ENCODE measurements around the gene CROCC2.

DNA sequence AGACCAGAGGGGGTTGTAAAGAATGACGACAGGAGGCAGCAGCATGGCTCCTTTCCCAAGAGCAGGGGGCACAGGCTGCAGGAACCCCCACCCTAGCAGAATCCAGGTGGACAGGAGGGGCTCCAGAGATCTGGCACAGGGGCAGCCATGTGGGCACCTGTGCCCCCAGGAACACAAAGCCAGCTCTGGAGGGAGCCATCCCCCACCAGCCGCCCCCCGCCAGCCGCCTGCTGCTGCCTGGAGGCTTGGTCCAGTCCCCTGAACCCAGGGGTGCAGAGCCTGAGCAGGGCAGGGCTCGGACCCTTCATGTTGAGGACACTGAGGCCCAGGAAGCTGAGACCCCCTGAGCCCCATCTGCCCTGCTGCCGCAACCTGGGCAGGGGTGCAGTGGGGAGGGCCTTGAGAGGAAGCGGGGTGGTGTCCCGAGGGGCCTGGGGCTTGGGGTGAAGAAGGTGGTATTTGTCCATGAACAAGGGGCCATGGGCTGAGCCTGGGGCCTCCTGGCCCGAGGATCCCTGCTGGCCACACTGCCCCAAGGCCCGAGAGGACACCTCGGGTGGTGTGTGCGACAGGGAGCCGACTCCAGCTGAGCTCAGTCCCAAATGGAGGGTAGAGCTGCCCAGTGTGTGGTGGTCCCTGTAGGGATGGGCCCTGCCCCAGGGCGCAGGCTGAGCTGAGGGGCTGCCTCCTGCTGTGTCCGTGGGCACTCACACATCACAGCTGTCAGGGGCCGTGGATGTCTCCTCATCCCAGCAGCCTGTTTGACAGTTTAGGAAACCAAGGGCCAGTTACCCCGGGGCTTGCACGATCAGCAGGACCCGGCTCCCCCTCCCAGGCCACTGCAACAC lies 52.5 kb downstream of the CROCC2 start:
- TF ChIP-seq, protein P1, sequence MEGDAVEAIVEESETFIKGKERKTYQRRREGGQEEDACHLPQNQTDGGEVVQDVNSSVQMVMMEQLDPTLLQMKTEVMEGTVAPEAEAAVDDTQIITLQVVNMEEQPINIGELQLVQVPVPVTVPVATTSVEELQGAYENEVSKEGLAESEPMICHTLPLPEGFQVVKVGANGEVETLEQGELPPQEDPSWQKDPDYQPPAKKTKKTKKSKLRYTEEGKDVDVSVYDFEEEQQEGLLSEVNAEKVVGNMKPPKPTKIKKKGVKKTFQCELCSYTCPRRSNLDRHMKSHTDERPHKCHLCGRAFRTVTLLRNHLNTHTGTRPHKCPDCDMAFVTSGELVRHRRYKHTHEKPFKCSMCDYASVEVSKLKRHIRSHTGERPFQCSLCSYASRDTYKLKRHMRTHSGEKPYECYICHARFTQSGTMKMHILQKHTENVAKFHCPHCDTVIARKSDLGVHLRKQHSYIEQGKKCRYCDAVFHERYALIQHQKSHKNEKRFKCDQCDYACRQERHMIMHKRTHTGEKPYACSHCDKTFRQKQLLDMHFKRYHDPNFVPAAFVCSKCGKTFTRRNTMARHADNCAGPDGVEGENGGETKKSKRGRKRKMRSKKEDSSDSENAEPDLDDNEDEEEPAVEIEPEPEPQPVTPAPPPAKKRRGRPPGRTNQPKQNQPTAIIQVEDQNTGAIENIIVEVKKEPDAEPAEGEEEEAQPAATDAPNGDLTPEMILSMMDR (IDR thresholded peaks at IDR 0.05), result no peak
- TF ChIP-seq POLR2AphosphoS5 (IDR thresholded peaks at IDR 0.05), result no peak
- no peak for TF ChIP-seq EP300 (IDR thresholded peaks at IDR 0.05; ENCODE audit: low read depth)
- no peak for TF ChIP-seq POLR2A (IDR thresholded peaks at IDR 0.05)
